Jurkat, Clone E6-1 (cell line): Measurements from ENCODE around the gene OTOG.

Source experiments
- DNase-seq: peaks from one replicate; pipeline ENCODE4 v3.0.0-alpha.2; 2011; ENCODE audit warnings: low read depth, low spot score
- H3K4me3 ChIP-seq: 2 replicates; pipeline ENCODE4 v1.5.1; 2011; ENCODE audit warnings: mild to moderate bottlenecking, low read length, control low read depth, moderate library complexity

The OTOG gene

DNA sequence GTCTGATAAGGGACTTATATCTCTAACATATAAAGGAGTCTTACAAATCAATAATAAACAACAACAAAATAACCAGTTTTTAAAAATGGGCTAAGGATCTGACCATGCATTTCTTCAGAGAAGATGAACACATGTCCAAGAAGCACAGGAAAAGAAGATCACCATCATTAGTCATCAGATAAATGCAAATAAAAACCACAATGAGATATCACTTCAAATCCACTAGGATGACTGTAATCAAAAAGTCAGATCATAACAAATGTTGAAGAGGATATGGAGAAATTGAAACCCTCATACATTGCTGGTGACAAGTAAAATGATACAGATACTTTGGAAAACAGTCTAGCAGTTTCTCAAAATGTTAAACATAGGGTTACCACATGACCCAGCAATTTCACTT, 111.2 kb downstream of the OTOG start:
- no peak for DNase-seq
- H3K4me3 ChIP-seq, result no peak overlapping the region

DNA sequence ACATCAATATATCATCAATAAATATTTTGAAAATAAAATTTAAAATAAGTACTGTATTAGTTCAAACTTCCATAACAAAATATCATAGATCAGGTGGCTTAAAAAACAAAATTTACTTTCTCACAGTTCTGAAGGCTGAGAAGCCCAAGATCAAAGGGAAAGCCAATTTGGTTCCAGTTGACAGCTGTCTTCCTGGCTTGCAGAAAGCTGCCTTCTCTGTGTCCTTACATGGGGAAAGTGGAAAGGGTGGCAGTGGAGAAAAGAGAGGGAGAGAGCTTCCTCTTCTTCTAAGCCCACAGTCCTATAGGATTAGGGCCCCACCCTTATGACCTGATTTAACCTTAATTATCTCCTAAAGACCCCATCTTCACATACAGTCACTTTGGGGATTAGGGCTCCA, 121.1 kb downstream of the OTOG start:
- no peak for DNase-seq
- no peak overlapping the region for H3K4me3 ChIP-seq

DNA sequence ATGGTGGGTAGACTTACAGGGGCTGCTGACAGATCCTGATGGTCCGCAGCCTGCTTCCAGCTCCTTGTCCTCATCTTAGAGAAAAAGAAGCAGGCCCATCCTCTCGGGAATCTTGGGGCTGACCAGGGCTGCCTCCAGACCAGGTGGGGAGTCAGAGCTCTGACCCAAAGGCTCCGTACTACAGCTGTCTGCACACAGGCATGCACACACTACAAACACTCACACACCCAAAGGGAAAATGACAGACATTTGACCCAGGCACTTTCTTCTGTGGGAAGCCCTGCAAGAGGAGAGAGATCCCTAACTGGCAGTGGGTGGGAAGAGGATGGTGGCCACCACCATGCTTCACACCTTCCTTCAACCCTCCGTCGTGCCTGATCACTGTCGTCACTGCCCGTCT, 125.4 kb downstream of the OTOG start:
- no peak for DNase-seq

DNA sequence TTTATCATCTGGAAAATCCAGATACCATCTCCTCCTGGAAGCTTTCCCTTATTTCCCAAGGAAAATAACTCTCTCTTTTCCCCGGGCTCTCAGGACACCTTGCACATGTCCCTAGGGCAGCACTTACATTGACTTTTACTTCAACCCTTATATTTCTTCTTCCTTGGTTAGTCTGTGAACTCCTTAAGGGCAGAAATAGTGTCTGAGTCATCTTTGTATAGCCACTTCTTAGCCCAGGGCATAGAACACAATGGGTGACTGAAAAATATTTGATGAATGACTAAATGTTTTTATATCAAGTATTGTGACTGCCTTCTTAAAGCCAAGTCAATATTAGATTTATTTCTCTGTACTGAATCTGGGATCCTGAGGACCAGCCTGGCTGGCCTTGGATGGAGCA, 126.9 kb downstream of the OTOG start:
- H3K4me3 ChIP-seq, result no peak overlapping the region
- DNase-seq, result no peak

More for the DNA sequence above, 125.4 kb downstream of the OTOG start:
- no peak overlapping the region for H3K4me3 ChIP-seq

DNA sequence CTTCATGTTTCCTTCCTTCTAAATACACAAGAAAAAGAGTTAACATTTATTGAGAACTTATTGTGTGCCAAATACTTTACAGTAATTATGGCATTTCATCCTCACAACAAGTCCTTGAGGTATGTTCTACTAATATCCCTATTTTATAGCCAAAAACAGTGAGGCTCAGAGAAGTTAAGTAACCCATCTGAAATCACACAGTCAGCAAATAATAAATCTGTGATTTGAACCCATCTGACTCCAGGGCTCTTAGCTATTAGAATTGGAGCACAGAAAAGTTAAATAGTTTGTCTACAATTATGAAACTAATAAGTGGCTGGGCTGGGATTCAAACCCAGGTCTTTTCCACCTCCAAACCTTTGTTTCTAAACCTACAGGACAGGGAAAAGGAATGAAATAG, 135.8 kb downstream of the OTOG start:
- no peak overlapping the region for H3K4me3 ChIP-seq
- DNase-seq, result no peak

DNA sequence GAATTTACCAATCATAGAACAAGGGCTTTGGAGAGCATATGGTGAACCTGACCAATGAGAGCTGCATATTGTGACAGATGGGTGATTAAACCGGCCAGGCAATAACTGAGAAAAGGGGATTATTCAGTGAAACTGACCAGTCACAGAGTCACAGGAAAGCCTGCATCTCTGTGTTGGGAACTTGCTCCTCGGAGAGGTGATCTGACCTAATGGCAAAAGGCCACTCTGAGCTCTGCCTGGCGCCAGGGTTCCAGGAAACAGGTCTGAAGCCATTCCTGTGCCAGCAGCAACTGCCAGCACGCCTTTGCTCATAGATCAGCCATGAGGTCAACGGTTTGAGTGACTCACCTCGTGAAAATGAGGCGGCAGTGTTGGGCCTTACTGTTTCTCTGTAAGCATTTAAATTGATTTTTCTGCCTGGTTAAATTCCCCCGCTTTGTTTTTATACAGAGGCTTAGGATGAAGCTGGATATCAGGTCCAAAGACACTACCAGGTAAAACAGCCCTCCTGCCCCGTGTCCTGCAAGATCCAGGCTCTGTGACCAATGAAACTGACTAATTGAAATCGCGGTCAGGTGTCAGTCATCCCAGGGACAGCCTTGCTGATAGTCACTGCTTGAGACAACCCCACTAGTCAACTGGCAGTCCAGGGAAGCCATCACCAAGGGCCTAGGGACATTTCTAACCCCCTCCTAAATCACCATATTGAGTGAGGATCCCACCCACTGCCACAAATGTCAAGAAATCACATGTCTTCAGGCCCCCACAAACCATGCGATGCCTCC, 136.5 kb downstream of the OTOG start:
- no peak overlapping the region for H3K4me3 ChIP-seq
- DNase-seq, result no peak

DNA sequence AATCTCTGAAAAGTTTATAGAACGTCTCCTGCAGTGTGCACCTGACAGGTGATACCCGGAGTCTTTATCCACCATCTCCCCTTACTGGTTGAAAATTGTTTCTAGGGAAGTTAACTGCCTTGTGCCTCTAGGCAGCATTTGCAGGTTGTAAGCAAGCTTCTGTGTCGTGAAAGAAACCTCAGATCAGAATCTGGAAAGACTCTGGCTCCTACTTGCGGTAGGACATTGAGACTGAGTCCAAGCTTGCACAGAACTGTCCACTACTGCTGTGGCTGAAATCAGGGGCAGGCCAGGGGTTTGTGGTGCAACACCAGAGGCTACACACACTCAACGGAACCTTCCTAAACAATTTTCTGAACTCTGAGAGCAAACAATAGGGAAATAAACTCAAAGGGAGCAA, 137.5 kb downstream of the OTOG start:
- no peak for DNase-seq

DNA sequence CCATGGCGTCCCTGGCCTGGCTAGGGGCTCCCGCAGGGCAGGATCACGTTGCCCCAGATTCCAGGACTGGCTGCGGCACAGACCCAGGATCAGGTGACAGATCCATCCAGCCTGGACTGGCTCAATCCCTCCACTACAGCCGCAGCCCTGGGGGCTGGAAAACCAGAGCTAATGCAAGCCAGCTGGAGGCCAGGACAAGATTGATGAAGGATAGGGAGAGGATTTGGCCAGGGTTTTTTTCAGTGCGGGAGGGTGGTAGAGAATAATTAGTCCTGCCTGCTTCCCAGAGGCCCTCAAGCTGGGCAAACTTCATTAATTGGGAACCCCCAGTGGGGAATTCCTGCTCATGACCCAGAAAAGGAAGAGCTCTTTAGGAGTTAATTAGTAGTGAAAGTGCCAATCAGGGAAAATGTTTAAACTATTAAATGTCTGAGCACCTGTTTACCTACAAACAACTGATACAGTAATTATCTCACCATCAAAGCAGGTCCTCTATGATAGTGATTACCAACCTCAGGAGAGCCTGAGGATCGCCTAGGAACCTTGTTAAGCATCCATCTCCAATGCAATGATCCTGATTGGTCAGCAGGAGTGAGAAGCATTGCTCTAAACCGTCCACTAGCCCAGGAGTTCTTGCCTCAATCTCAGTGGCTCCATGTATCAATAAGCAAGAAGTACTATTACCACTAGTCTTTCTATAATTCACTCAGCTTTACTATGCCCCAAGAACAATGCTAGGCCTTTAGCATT, 139.3 kb downstream of the OTOG start:
- no peak for DNase-seq
- H3K4me3 ChIP-seq, result no peak overlapping the region

More for the DNA sequence above, 137.5 kb downstream of the OTOG start:
- no peak overlapping the region for H3K4me3 ChIP-seq

DNA sequence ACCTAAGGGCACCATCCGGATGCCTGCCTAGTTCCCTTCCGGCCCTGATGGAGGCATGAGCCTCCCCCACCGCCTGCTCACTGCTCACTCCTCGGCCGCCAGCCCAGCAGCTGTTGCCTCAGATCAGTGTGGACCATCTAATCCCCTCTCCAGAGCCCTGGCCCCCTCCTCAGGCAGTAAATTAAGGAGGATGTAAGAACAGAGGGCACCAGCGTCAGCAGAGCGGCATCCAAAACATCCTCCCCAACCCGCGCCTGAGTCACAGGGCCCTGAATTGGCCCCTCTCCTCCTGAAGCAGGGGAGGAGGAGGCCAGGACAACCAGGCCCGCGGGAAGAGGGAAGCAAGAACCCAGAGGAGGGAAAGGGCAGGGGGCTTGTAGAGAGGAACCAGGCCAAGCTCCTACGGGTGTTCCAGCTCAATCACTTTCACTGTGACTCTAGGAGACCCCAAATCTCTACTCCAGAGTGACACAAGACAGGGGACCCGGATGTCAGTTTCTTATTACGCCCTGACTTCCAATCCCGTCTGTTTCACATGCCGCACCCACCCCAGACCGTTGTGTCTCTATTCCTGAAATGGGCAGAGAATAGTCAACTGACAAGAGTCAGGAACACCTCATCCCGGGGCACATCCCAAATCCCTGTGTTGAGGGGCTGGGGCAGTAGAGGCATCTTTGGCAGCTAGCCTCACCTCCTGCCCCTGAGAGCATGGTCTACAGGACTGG, 141.0 kb downstream of the OTOG start:
- no peak for DNase-seq
- no peak overlapping the region for H3K4me3 ChIP-seq

DNA sequence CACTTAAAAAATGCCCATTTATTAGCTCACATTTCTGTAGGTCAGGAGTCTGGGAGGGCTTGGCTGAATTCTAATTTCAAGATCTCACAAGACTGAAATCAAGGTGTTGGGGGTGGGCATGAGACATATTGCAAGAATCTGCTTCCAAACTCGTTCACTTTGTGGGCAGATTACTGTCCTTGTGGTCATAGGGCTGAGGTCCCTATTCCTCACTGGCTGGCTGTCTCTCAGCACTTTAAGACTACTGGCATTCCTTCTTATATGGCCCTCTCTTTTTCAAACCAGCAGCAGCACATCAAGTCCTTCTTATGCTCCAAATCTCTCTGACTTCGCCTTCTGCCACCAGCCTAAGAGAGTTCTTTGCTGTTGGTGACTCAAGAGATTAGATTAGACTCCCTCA, 144.5 kb downstream of the OTOG start:
- H3K4me3 ChIP-seq, result no peak overlapping the region
- no peak for DNase-seq

DNA sequence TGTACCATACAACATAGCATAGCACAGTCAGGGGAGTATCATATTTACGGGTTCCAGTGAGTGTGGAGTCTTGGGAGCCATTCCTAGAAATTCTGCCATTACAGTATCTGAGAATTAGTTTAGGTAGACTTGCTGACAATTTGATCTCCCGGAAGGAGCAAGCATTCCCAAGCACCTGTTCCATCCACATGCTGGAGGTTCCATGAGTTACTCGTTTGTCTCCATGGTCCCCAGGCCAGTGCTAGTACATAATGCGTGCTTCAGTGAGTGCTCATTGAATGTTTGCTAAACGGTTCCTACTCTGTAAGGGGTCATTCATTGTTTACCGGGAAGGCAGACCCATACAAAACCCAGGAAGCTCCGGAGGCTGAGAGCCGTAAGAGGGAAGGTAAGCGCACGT, 144.9 kb downstream of the OTOG start:
- no peak for DNase-seq
- no peak overlapping the region for H3K4me3 ChIP-seq

DNA sequence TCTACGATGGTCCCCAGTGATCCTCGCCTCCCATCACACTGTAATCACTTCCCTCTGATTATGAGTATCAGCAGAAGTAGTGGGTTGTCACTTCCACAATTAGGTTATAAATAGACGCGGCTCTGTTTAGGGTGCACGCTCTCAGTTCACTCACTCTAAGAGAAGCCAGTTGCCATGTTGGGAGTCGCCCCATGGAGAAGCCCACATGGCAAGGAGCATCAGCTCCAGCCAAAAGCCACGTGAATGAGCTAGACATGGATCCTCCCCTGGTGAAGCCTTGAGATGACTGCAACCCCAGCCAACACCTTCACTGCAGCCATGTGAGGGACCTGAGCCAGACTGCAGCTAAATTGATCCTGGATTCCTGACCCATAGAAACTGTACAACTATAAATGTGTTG, 145.9 kb downstream of the OTOG start:
- no peak overlapping the region for H3K4me3 ChIP-seq
- DNase-seq, result no peak

DNA sequence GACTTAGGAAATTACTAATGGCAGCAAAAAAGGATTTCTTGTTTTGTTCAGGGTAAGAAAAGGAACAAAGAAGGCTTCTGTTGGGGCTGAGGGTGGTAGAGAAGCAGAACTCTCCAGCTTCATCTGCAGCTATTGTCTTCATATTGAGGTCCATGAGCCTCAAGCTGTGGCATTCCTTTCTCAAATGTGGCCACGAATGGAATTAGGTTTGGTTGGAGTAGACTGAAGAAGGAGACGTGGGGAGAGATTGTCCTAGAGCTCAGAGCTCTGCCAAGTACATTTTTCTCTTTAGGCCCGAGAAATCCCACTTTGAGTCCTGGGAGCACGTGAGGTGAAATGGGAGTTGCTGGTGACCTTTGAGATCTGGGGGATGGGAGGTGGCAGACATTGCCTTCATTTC, 146.5 kb downstream of the OTOG start:
- no peak for DNase-seq

DNA sequence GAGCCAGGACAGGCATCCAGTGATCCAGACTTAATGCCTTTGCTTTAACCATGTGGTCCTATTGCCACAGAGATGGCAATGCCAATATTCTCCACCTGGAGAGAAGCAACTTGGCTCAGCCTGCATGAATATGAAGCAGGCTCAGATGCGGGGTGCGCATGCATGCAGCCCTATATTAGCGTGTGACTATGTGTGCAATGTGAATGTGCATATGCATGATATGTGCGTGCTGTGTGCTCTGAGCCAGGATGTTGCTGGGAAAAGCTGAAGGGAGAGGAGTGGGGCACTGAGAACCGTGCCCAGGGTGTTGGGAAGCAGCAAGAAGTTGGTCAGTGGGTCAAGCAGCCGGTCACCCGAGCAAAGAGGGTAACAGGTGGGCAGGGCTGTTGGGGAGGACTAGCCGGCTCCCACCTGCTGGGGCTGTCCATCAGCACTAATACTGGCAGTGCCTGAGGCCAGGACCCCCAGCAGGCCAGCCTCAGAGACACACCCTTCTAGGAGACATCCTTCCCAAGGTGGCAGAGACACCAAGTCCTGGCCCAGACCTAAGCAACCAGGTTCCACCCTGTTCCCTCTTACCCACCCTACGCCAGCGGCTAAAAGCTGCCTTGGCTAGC, 147.5 kb downstream of the OTOG start:
- no peak for DNase-seq
- no peak overlapping the region for H3K4me3 ChIP-seq

More for the DNA sequence above, 146.5 kb downstream of the OTOG start:
- H3K4me3 ChIP-seq, result no peak overlapping the region

DNA sequence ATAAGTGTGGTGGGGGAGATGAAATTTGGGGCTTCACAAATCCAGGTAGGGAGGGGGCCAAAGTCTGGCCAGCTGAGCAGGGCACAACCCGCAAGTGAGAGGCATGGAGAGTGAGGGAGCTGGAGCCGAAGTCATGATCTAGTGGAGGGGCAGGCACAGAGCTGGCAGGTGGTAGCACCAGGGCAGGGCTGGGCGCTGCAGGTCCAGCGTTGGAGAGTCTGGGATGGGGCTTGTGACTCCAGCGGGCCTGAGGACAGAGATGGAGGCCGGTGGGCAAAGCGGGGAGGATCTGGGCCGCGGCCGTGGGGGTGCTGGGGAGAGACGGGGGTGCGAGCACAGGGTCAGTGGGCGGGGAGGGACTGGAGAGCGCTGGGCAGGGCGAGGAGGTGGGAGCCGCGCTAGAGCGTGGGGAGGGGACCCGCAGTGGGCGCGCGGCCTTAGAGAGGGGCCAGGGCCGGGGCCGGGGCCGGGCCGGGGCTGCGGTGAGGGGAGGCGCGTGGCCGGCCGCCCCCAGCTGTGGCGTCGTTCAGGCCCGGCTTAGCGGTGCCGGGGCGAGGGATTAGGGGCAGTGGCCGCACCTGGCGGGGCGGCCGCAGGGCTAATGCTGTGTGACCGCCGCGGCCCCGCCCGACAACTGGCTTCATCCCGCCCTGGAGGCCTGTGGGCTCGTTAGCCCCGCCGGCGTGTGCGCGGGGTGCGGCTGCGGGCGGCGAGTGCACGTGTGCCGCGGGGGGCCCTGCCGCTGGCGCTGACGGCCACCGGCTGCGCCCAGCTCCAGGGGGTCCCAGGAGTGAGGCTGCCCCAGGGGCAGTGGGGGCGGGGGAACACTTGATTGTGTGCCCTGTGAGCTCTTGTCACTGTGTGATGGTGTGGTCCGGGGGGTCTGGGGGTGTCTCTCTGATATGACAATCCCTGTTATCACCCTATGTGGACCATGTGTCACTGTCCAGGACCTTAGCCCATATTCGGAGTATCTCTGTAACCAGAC, 148.7 kb downstream of the OTOG start:
- H3K4me3 ChIP-seq, result no peak overlapping the region
- DNase-seq, result no peak

DNA sequence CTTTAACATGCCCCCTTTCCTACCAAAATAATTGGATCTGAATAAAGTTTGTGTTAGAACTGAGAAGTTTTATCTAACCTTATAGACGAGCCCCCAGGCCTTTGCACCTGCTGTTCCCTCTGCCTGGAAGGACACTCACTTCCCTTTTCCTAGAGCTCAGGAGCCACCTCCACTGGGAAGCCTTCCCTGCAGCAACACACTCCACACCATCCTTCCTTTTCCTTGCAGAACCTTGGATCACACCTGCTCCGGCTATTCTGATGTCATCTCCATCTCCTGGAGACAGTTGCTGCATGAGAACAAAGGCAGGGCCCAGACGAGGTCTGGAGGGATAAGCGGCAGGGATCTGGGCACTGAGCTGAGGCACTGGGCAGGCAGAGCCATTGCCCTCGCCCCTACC, 149.7 kb downstream of the OTOG start:
- H3K4me3 ChIP-seq, result no peak overlapping the region
- no peak for DNase-seq
